ENCODE measurements around the gene JAM3.

The JAM3 gene

GRCh38 chr11:134068829-134069425, at the start of gene JAM3:
Gene JAM3, plus strand, starts transcription at chr11:134069072. Its CDS starts 12 bp downstream, at chr11:134069084.
- peak; percentile 95 for DNase-seq

- no peak for DNase-seq
Observed at GRCh38 chr11:134019500-134019899, 49.4 kb upstream of the JAM3 start.

DNA sequence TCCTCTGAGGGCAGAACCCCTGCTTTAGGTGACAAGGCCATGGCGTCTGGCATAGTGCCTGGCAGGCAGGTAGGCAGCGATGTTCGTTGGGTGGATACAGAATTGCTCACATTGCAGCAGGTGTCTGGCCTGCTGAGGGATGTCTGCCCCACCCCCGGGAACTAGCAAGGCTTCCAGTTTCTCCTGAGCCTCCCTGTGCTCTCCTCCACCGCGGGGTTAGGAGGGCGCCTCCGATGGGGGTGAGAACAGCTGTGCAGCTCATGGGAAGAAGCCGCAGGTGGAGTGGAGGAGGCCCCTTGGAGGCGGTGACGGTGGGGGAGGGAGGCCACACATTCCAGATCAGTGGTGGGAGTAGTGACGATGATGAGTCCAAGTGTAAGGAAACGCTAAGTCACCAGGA, 48.3 kb upstream of the JAM3 start:
- no peak for DNase-seq

GRCh38 chr11:134021326-134021725, 47.5 kb upstream of the JAM3 start:
- DNase-seq: no peak

GRCh38 chr11:134022748-134023147, 46.1 kb upstream of the JAM3 start:
- DNase-seq: no peak

GRCh38 chr11:134024420-134025081, 44.3 kb upstream of the JAM3 start:
- DNase-seq: no peak

- DNase-seq: no peak
Observed at GRCh38 chr11:134025082-134025429, 43.8 kb upstream of the JAM3 start.

DNA sequence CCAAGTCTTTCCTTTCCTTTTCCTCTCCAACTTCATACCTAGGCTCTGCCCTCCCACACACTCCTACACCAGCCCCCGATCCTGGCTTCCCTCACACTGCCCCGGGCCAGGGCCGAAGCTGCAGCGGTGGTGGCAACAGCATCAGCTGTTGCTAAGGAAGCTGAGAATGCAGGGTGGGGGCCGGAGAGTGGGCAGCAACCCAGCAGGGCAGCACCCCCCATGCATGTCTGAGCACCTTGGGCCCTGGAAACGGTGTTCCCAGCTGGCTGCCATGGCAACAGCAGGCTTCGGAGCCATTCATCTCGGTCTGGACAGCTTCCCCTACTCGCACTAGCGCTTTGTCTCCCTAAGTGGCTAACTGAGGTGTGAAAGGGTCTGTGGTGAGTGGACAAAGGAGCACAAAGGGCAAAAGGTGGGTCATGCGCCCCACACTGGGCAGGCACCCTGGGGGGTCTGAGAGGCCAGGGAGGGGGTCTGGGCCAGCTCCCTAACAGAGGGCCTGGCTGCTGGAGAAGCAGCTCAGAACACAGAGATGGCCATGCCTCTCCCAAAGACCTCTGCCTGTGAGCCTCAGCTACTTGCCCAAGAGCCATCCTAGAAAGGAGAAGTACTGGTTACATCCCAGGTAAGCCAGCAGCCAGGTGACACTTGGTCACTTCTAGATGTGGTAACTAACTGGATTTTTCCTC, 42.1 kb upstream of the JAM3 start:
- no peak for DNase-seq

GRCh38 chr11:134027671-134028070, 41.2 kb upstream of the JAM3 start:
- no peak for DNase-seq

DNA sequence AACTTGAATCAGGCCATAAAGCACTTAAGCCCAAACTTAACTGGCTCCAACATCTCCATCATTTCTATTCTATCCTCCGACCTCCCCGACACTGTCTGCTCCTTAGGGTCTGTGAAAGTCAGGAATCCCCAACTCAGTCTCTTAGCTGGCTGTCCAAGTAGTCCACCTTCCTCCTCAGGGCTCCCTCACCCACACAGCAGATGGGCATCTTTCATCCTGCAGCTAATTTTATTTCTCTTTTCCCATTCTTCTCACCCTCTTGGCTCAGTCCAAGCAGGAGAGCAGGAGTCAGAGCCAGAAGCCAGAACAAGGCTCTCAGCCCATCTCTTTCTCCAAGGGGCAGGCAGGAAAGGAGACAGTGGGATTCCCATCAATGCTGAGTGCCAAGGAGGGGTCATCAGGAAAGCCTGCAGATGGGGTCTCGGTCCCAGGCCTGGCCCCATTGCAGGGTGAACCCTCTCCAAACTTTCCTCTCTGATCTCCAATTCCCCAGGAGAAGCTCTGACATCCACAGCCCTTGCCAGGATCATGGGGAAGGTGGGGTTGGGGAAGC, 40.4 kb upstream of the JAM3 start:
- DNase-seq: no peak

- DNase-seq: no peak
Observed at GRCh38 chr11:134030853-134031252, 38.0 kb upstream of the JAM3 start.

DNA sequence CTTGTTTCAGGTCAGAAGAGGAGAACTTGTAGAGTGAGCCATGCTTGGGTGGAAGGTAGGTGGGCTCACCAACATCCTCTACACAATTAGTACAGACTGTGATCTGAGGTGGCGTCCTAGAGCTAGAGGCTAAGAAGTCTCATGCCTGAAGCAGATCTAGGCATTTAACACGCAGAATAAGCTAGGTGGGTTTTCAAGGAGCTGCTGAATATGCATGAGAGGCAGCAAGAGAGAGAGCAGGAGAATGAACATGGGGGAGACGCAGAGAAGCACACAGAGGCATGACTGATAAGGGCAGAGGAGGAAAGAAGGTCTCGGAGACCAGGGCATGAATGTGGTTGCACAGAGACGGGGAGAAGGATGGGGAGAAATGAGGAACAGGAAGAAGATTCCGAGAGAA, 36.8 kb upstream of the JAM3 start:
- no peak for DNase-seq

DNA sequence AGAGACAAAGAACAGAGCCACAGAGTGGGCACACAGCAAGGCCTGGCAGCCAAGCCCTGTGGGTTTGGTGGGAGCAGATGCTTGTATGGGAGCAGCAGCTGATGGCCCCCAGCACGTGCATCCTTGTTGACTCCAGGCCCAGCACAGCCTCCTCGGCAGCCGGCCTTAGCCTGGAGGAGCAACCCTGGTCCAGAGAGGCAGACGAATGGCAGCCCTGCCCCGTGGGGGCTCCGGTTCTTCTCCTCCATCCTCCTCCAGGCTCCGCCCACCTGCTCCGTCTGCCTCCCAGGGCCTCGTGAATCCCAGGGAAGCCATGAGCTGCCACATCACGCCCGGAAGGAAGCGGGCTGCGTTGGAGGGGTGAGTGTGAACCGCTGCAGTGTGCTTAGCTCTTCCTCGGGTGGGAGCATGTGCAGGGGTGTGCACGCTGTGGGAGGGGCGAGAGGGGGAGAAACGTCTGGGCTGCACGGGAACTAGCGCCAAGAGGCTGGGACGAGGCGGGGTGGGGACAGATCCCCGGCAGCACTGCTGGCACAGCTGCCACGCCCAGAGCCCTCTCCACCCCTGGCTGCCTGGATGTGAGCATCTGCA, 36.3 kb upstream of the JAM3 start:
- DNase-seq: no peak

DNA sequence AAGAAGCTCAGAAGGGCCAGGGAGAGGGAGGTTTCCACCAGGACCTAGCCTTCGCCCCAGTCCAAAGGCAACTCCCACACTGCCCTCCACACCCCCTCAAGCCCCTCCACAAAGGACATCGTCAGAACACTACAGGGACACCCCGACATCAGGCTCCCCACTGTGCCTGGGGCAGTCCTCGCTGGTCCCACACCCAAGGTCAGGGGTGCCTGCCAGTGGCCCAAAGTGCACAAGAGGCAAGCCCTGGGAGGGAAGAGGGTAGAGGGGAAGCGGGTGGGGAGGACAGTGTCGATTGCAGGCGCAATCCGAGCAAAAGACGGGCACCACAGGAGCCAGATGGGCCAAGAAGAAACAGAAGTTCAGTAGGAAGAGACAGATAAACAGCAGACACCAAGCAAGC, 35.6 kb upstream of the JAM3 start:
- DNase-seq: no peak

GRCh38 chr11:134033696-134034491, 35.0 kb upstream of the JAM3 start:
- peak; percentile 43 for DNase-seq

GRCh38 chr11:134034496-134035381, 34.1 kb upstream of the JAM3 start:
- no peak for DNase-seq

- no peak for DNase-seq
Observed at GRCh38 chr11:134036492-134037045, 32.3 kb upstream of the JAM3 start.

DNA sequence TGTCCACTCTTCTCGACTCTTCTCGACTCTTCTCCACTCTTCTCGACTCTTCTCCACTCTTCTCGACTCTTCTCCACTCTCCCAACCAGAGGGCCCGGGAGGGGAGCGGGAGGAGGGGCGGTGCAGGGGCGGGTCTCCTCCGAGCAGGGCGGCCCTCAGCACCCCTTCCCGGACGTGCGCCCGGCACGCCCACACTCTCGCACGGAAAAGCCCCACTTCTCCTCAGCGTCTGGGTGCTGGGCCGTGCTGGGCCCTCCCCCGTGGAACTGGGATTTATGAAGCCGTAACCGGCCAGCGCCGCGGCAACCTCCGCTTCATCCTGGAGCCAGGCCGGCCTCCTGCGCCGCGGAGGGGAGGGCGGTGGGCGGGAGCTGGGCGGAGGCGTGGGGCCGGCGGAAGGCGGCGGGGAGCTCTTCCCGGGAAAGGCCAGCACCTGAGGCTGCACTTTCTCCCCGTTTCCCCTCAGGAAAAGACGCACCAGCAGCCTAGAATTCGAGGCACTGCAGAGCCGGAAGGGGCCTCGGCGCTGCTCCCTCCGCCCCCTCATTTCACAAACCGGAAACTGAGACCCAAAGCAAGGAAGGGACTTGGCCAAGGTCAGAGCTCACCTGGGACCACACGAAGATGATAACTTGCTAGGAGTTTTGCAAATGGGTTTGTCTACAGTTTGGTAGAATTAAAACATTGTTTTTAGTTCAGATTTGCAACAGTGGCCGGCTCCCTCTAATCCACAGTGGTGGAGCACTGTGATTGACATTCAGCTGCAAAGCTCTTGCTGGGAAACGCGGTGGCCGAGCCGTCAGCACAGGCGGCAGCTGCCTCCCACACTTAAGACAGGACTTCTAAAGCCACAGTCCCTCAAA, 31.6 kb upstream of the JAM3 start:
- DNase-seq: peak; percentile 35

- DNase-seq: no peak
Observed at GRCh38 chr11:134038897-134039470, 29.9 kb upstream of the JAM3 start.

Data from activated CD4-positive, alpha-beta T cell treated with anti-CD3 and anti-CD28 coated beads for 1 hour (primary cell).